ENCODE results near the gene GNRHR.

- no peak for TF ChIP-seq POLR2AphosphoS5 (IDR thresholded peaks at IDR 0.05)
- TF ChIP-seq CTCF (IDR thresholded peaks at IDR 0.05) = no peak
Measured at GRCh38 chr4:67736262-67736661, 17.9 kb downstream of the GNRHR start.
